ENCODE measurements around the gene WNT5B. TPM values are rescaled to one million over a fixed set of nuclear protein-coding genes. Genes with fewer than 3 reads are reported as not detected.

The WNT5B gene
- total RNA-seq, 1 donor from 2014 or later = 11.0 TPM

GRCh38 chr12:1650978-1651361 lies 21.9 kb downstream of the WNT5B start:
- no peak for DNase-seq (ENCODE audit: low read depth)

DNA sequence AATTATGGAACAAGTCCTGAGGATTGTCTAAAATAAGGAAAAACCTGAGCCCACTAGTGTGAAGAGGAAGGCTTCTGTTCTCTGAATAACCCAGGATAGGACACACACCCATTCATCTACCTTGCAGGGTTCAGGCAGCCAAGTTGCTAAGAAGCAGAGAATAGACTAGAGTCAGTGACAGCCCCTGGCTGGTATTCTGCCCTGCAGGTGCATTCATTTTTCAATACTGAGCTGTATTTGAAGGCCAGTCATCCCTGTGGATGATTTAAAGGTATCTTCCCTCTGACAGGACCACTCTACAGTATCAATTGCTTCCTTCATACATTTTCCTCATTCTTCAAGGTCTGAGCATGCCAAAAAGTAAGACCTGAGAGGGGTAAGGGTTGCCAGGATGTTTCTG lies 22.9 kb downstream of the WNT5B start:
- DNase-seq (ENCODE audit: low read depth) = no peak

GRCh38 chr12:1655225-1655788 lies 26.3 kb downstream of the WNT5B start:
- no peak for DNase-seq (ENCODE audit: low read depth)

- no peak for DNase-seq (ENCODE audit: low read depth)
Observed at GRCh38 chr12:1656902-1657301, 27.9 kb downstream of the WNT5B start.

DNA sequence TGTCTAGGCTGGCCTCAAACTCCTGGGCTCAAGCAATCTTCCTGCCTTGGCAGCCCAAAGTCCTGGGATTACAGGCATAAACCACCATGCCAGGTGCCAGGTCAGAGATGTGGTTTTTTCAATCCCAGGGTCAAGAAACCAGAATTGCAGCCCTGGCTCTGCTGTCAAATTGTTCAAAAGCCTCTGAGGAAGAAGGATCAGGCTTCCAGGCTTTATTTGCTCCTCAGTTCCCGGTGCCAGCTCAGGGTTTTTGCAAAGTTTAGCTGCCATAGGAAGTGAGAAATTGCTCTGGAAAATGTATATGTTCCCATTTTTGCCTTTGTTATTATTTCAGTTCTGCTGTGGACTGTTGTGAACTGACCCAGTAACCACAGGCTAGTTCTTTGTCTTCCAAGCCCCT lies 28.7 kb downstream of the WNT5B start:
- DNase-seq (ENCODE audit: low read depth) = no peak

- DNase-seq (ENCODE audit: low read depth) = peak; percentile 71
Observed at GRCh38 chr12:1660304-1661187, 31.5 kb downstream of the WNT5B start.

- DNase-seq (ENCODE audit: low read depth) = peak; percentile 75
Observed at GRCh38 chr12:1661553-1662335, 32.7 kb downstream of the WNT5B start.

- peak; percentile 24 for DNase-seq (ENCODE audit: low read depth)
Observed at GRCh38 chr12:1662761-1663439, 33.9 kb downstream of the WNT5B start.

DNA sequence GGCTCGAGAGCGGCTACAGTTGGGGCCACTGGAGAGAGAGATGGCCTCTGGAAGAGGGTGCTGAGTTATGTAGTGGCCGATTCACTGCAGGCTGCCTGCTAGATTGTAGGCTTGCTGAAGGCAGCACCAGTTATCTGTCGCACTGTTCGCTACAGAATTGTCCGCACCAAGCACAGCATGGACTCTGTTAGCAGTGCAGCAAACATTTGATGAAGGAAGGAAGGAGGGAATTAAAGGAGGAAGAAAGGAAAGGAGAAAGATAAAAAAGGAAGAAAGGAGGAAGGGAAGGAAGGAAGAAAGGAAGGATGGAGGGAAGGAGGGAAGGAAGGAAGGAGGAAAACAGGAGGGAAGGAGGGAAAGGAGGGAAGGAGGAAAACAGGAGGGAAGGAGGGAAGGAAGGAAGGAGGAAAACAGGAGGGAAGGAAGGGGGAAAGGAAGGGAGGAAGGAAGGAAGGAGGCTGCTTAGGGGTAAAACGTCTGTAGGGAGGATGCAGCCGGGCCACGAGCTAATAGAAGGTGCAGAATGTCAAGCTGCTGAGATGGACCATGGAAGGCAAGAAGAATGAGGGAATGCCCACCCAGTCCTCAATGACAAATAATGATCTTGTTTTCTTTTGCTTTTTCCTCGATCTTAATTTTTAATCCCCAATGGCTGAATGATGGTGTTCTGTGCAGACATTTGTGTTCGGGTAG lies 34.6 kb downstream of the WNT5B start:
- DNase-seq (ENCODE audit: low read depth) = no peak

DNA sequence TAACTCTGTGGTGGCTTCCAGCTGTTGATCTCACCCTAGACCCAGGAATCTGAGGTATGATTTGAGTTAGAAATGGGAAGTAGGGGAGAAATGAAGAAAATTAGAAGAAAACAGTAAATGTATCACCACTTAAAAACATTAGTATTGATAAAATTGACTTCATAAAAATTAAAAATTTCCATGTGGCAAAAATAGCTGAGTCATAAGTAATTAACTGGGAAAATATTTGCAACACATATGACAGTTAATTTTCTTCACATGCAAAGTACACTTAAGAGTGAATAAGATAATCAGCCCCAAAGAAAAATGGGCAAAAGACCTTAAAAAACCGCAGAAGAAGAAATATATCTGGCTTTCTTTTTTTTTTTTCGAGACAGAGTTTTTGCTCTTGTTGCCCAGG lies 36.3 kb downstream of the WNT5B start:
- DNase-seq (ENCODE audit: low read depth) = no peak

DNA sequence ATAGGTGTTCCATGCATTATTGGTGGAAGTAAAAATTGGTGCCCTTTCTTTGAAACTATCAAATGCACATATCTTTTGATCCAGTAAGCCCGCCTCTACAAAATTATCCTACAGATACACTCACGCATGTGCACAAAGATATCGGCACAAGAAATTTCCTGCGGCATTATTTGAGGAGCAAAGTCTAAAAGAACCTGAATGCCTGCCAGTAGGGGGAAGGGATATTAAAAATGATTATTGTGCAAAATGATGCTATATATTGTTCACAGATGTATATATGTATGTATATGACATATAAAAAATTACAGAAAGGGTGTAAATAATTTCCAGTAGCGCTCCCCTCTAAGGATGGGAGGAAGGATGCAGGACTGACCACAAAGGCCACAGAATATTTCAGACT lies 37.2 kb downstream of the WNT5B start:
- DNase-seq (ENCODE audit: low read depth) = no peak

GRCh38 chr12:1666685-1667162 lies 37.7 kb downstream of the WNT5B start:
- DNase-seq (ENCODE audit: low read depth) = no peak

- DNase-seq (ENCODE audit: low read depth) = no peak
Observed at GRCh38 chr12:1668833-1669543, 40.0 kb downstream of the WNT5B start.

DNA sequence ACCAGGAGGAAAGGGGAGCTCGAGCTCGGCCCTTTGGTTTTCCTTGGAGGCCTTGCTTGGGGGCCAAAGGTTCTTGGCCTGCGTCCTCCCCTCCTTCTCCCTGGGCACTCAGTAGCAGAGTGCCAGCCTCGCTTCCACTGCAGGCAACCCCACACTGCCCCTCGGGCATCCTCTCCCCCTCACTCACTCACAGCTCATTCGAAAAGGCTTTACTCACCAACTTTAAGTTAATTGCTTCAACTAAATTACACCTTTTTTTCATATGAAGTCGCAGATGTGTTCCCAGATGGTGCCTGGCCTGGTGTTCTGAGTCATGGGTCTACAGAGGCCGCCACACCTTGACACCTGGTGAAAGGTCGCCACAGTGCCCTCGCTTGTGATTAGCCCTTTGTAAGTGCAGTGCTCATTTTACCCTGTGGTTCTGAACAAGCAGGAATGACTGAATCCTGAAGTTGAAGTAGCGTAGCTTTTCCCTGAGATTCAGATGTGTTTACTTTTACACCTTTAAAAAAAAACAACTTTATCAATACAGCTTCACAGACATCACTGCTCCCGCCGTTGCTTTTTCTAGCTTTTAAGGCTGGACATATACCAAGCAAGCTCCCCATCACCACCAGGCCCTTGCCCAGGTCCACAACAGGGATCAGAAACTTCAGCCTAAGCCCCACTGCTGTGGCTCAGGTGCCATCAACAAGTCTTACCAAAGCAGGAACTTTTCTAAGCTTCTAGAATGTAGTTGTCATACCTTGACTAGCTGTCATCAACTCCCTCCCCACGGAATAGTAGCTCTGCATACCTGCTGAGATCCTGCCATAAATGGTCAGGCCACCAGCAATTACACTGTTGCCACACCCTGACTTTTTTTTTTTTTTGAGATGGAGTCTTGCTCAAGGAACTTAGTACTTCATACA lies 41.6 kb downstream of the WNT5B start:
- peak; percentile 49 for DNase-seq (ENCODE audit: low read depth)

- DNase-seq (ENCODE audit: low read depth) = no peak
Observed at GRCh38 chr12:1676043-1676442, 47.0 kb downstream of the WNT5B start.

GRCh38 chr12:1680804-1681492 lies 51.9 kb downstream of the WNT5B start:
- no peak for DNase-seq (ENCODE audit: low read depth)

DNA sequence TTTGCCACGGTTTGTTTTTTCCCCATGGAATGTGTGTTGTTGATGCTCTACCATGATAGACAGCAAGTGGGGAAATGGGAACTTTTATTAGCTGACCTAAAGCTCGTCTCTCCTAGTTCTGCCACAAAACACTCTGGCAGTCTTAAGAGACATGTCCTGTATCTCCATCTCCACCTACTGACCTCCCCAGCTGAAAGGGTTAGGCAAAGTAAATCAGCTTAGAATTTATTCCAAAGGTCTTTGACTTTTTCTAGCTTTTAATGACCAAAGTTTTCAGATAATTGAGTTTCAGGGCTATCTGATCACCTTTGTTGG lies 52.4 kb downstream of the WNT5B start:
- DNase-seq (ENCODE audit: low read depth) = no peak

DNA sequence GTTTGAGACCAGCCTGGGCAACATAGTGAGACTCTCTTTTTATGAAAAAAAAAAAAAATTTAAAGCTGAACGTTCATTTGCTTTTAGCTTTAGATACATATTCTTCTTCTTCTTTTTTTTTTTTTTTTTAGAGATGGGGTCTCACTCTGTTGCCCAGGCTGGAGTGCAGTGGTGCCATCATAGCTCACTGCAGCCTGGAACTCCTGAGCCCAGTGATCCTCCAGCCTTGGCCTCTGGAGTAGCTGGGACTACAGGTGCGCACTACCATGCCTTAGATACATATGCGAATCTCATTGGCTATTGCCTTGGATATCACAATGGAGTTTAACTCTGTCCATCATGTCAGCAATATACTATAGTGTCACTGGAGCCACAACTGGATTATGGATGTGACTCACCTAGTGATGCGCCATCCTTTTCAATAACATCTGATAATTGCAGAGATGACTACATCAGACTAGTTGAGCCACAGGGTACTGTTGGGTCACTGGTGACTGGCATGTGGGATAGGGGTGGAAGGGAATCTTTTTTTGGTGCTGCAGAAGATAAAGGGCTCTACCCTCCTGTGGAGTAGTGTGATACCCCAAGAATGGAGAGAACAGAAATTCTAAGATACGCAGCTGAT lies 59.2 kb downstream of the WNT5B start:
- DNase-seq (ENCODE audit: low read depth) = no peak
